MM.1S (cell line): ENCODE data around the gene PIK3R1.

Experiments
- DNase-seq: peaks from one replicate; pipeline ENCODE4 v3.0.0-alpha.2; 2015
- H2AFZ ChIP-seq: fragments of 300-600 bp; sonication (generic); 2 replicates; pipeline ENCODE4 v1.6.0; 2016; ENCODE audit warnings: antibody characterized with exemption, low read length
- H3F3A ChIP-seq: fragments of 300-600 bp; sonication (generic); 2 replicates; pipeline ENCODE4 v1.6.1; 2016; ENCODE audit warnings: mild to moderate bottlenecking, antibody characterized with exemption, low read length, moderate library complexity, mixed read lengths; ENCODE audit not compliant: insufficient read depth
- H3K27ac ChIP-seq: fragments of 300-600 bp; sonication (generic); 2 replicates; pipeline ENCODE4 v1.5.1; 2016; ENCODE audit warnings: mild to moderate bottlenecking, low read length
- H3K27me3 ChIP-seq: fragments of 300-600 bp; sonication (generic); replicated peaks from 2 replicates; pipeline ENCODE4 v1.6.0; 2016; ENCODE audit warnings: low read length; ENCODE audit not compliant: insufficient read depth
- H3K36me3 ChIP-seq: fragments of 300-600 bp; sonication (generic); replicated peaks from 2 replicates; pipeline ENCODE4 v1.6.1; 2016; ENCODE audit warnings: mild to moderate bottlenecking, low read length, mixed read lengths; ENCODE audit not compliant: insufficient read depth
- H3K4me1 ChIP-seq: fragments of 300-600 bp; sonication (generic); 2 replicates; pipeline ENCODE4 v1.6.1; 2016; ENCODE audit warnings: low read length, mixed read lengths
- H3K4me2 ChIP-seq: fragments of 300-600 bp; sonication (generic); 2 replicates; pipeline ENCODE4 v1.6.0; 2016; ENCODE audit warnings: low read depth, low read length
- H3K4me3 ChIP-seq: fragments of 300-600 bp; sonication (generic); 2 replicates; pipeline ENCODE4 v1.5.1; 2016; ENCODE audit warnings: low read length, mixed read lengths
- H3K79me2 ChIP-seq: fragments of 300-600 bp; sonication (generic); 2 replicates; pipeline ENCODE4 v1.6.1; 2016; ENCODE audit warnings: mixed run types, low read length, mixed read lengths
- H3K9ac ChIP-seq: fragments of 300-600 bp; sonication (generic); 2 replicates; pipeline ENCODE4 v1.6.1; 2016; ENCODE audit warnings: low read length, mixed read lengths
- H3K9me2 ChIP-seq: fragments of 300-600 bp; sonication (generic); replicated peaks from 2 replicates; pipeline ENCODE4 v1.6.1; 2016; ENCODE audit warnings: mild to moderate bottlenecking, low read length, mixed read lengths; ENCODE audit not compliant: insufficient read depth
- H3K9me3 ChIP-seq: fragments of 300-600 bp; sonication (generic); replicated peaks from 2 replicates; pipeline ENCODE4 v1.6.1; 2016; ENCODE audit warnings: mild to moderate bottlenecking, low read length, mixed read lengths; ENCODE audit not compliant: insufficient read depth
- H4K20me1 ChIP-seq: fragments of 300-600 bp; sonication (generic); 2 replicates; pipeline ENCODE4 v1.6.1; 2016; ENCODE audit warnings: mild to moderate bottlenecking, low read length, moderate library complexity, mixed read lengths; ENCODE audit not compliant: insufficient read depth
- CTCF ChIP-seq: fragments of 300-600 bp; sonication (generic); IDR thresholded peaks from 2 replicates; pipeline ENCODE4 v1.5.1; 2016; ENCODE audit warnings: antibody characterized with exemption, low read length, mixed read lengths
- EZH2 ChIP-seq: fragments of 300-600 bp; sonication (generic); optimal IDR thresholded peaks from 2 replicates; pipeline ENCODE3; 2017; ENCODE audit warnings: low read depth, mild to moderate bottlenecking, antibody characterized with exemption, low read length, mixed read lengths
- EZH2phosphoT487 ChIP-seq: fragments of 300-600 bp; sonication (generic); IDR thresholded peaks from 2 replicates; pipeline ENCODE4 v1.6.1; 2018; ENCODE audit warnings: antibody characterized with exemption, low read length

The PIK3R1 gene

GRCh38 chr5:68347536-68347935 is 132.0 kb downstream of the PIK3R1 start:
- H3K27ac ChIP-seq: no peak overlapping the region
- H2AFZ ChIP-seq: no peak overlapping the region
- TF ChIP-seq EZH2: no peak
- TF ChIP-seq EZH2phosphoT487: no peak
- no peak for TF ChIP-seq CTCF
- H3F3A ChIP-seq: 0 out of 2 replicates have a peak, but pooled peaks cover 2% of the 10 kb centered on the region
- no peak overlapping the region for H3K4me2 ChIP-seq
- no peaks in the 10 kb centered on the region for H4K20me1 ChIP-seq
- H3K36me3 ChIP-seq: no peaks in the 10 kb centered on the region
- H3K9me3 ChIP-seq: no peaks in the 10 kb centered on the region
- no peaks in the 10 kb centered on the region for H3K79me2 ChIP-seq
- no peaks in the 10 kb centered on the region for H3K9me2 ChIP-seq
- no peak overlapping the region for H3K9ac ChIP-seq
- DNase-seq: no peak
- H3K27me3 ChIP-seq: no peaks in the 10 kb centered on the region
- H3K4me3 ChIP-seq: no peak overlapping the region
- H3K4me1 ChIP-seq: peaks cover 25% of the 10 kb centered on the region

GRCh38 chr5:68348447-68349222 is 133.1 kb downstream of the PIK3R1 start:
- no peak overlapping the region for H3K9ac ChIP-seq
- H3K4me1 ChIP-seq: peaks cover 18% of the 10 kb centered on the region

GRCh38 chr5:68350176-68350575 is 134.6 kb downstream of the PIK3R1 start:
- Histone ChIP-seq H3K9me3 (no peaks in the 10 kb centered on the region), H4K20me1 (no peaks in the 10 kb centered on the region), H3K4me3 (no peak overlapping the region), H3K4me2 (no peak overlapping the region), H2AFZ (no peak overlapping the region), H3K36me3 (no peaks in the 10 kb centered on the region), H3K79me2 (no peaks in the 10 kb centered on the region), H3K4me1 (peaks cover 2% of the 10 kb centered on the region), H3K27me3 (no peaks in the 10 kb centered on the region), H3K9ac (no peak overlapping the region), H3K9me2 (no peaks in the 10 kb centered on the region), H3F3A (no peaks in the 10 kb centered on the region), H3K27ac (no peak overlapping the region)
- DNase-seq: no peak
- TF ChIP-seq EZH2phosphoT487: no peak

More at GRCh38 chr5:68348447-68349222, 133.1 kb downstream of the PIK3R1 start:
- H3F3A ChIP-seq: 0 out of 2 replicates have a peak, but pooled peaks cover 2% of the 10 kb centered on the region
- H3K79me2 ChIP-seq: no peaks in the 10 kb centered on the region
- H3K9me3 ChIP-seq: no peaks in the 10 kb centered on the region
- no peak overlapping the region for H3K4me2 ChIP-seq
- no peaks in the 10 kb centered on the region for H3K9me2 ChIP-seq
- no peak for TF ChIP-seq CTCF
- TF ChIP-seq EZH2: no peak
- TF ChIP-seq EZH2phosphoT487: no peak
- H2AFZ ChIP-seq: no peak overlapping the region
- H4K20me1 ChIP-seq: no peaks in the 10 kb centered on the region
- no peak overlapping the region for H3K27ac ChIP-seq
- H3K4me3 ChIP-seq: no peak overlapping the region
- H3K36me3 ChIP-seq: no peaks in the 10 kb centered on the region
- DNase-seq: no peak
- no peaks in the 10 kb centered on the region for H3K27me3 ChIP-seq
